Sciatic nerve (tissue), 2 donors: ENCODE data around the gene ZNF311. TPM values are rescaled to one million over a fixed set of nuclear protein-coding genes. Genes with fewer than 3 reads are reported as not detected.
A peak's percentile ranks its signal among the peaks of the same experiment; 100 is the strongest.

ENCODE experiments used
- ATAC-seq: fragments of 200-7000 bp; cut with Tn5 transposase; one replicate; pipeline ENCODE4 v1.9.1; 2020; ENCODE audit warnings: mild to moderate bottlenecking, moderate library complexity
- DNase-seq: peaks from one replicate; pipeline ENCODE4 v3.0.0-alpha.2; 2020; ENCODE audit warnings: low spot score
- intact Hi-C: fragments of 100-400 bp; cut with DNase I; formaldehyde crosslinking; loops from one replicate; pipeline ENCODE4 v1.14.2; 2022
- total RNA-seq: library from RNA; stranded (reverse); fragmentation: NEBNext Ultra II Directional; extraction: Animal tissue kit (Norgen Biotek cat#: 25700); gene quantifications from one replicate; pipeline ENCODE4 v1.2.1, GENCODE V29; 2021
- donor health status: DM: no; HTN: no; CAD: no.
- donor health status: DM: no; HTN: no; CAD: no.

Gene ZNF311
- total RNA-seq: 2.1 TPM

GRCh38 chr6:29005183-29005885, at the start of gene ZNF311:
Gene ZNF311 (minus strand): TSS chr6:29005315. CDS start chr6:29003954, 1,361 bp downstream.
- intact Hi-C loops: loop anchor here (5.0 kb wide), 1 partner anchor 587 kb away; no protein-coding TSS in a partner anchor
- peak; percentile 99 for ATAC-seq
- peak; percentile 70 for DNase-seq

GRCh38 chr6:29051680-29052079, 46.6 kb upstream of the ZNF311 start:
- intact Hi-C loops: no loop called here
- no peak for ATAC-seq
- DNase-seq: no peak

GRCh38 chr6:29045075-29045474, 40.0 kb upstream of the ZNF311 start, which contains the start of gene OR2W1:
Gene OR2W1 (minus strand): TSS chr6:29045175. CDS start chr6:29045175, 0 bp downstream.
- DNase-seq: no peak
- no peak for ATAC-seq
- intact Hi-C loops: no loop called here

GRCh38 chr6:29035951-29036350, 30.8 kb upstream of the ZNF311 start:
- DNase-seq (no peak), ATAC-seq (no peak)
- intact Hi-C loops: no loop called here

- ATAC-seq (no peak), DNase-seq (no peak)
- intact Hi-C loops: no loop called here
Observed at GRCh38 chr6:29028821-29029220, 23.7 kb upstream of the ZNF311 start.

GRCh38 chr6:29025927-29026585, 20.9 kb upstream of the ZNF311 start:
- no peak for ATAC-seq
- intact Hi-C loops: no loop called here

GRCh38 chr6:29021434-29021833, 16.3 kb upstream of the ZNF311 start:
- intact Hi-C loops: no loop called here
- no peak for DNase-seq

More at GRCh38 chr6:29025927-29026585, 20.9 kb upstream of the ZNF311 start:
- DNase-seq: no peak

GRCh38 chr6:29019629-29020028, 14.5 kb upstream of the ZNF311 start:
- no peak for ATAC-seq

More at GRCh38 chr6:29021434-29021833, 16.3 kb upstream of the ZNF311 start:
- no peak for ATAC-seq

GRCh38 chr6:29017428-29017802, 12.3 kb upstream of the ZNF311 start:
- ATAC-seq (no peak), DNase-seq (no peak)
- intact Hi-C loops: no loop called here

More at GRCh38 chr6:29019629-29020028, 14.5 kb upstream of the ZNF311 start:
- intact Hi-C loops: no loop called here
- DNase-seq: no peak

- ATAC-seq: peak; percentile 97
- peak; percentile 91 for DNase-seq
- intact Hi-C loops: no loop called here
Observed at GRCh38 chr6:29016559-29017427, 11.7 kb upstream of the ZNF311 start.

- DNase-seq: no peak
- intact Hi-C loops: no loop called here
- ATAC-seq: no peak
Observed at GRCh38 chr6:29014729-29015608, 9.9 kb upstream of the ZNF311 start.

- DNase-seq: peak; percentile 66
- intact Hi-C loops: no loop called here
- ATAC-seq: peak; percentile 87
Observed at GRCh38 chr6:29011276-29011734, 6.2 kb upstream of the ZNF311 start.

GRCh38 chr6:29009358-29009757, 4.2 kb upstream of the ZNF311 start:
- intact Hi-C loops: loop anchor here (5.0 kb wide), 1 partner anchor 583 kb away; no protein-coding TSS in a partner anchor
- DNase-seq (no peak), ATAC-seq (no peak)

- ATAC-seq: no peak
- intact Hi-C loops: loop anchor here (5.0 kb wide), 1 partner anchor 584 kb away; no protein-coding TSS in a partner anchor
- DNase-seq: no peak
Observed at GRCh38 chr6:29008089-29008488, 3.0 kb upstream of the ZNF311 start.

- ATAC-seq (no peak), DNase-seq (no peak)
- intact Hi-C loops: no loop called here
Observed at GRCh38 chr6:28996844-28997510, 8.1 kb downstream of the ZNF311 start.

GRCh38 chr6:28995093-28995650, 9.9 kb downstream of the ZNF311 start:
- intact Hi-C loops: no loop called here
- DNase-seq (no peak), ATAC-seq (no peak)

GRCh38 chr6:28988536-28989311, 16.4 kb downstream of the ZNF311 start:
- intact Hi-C loops: no loop called here
- ATAC-seq (peak; percentile 45), DNase-seq (no peak)
